ENCODE results near the gene FZD1.

DNA sequence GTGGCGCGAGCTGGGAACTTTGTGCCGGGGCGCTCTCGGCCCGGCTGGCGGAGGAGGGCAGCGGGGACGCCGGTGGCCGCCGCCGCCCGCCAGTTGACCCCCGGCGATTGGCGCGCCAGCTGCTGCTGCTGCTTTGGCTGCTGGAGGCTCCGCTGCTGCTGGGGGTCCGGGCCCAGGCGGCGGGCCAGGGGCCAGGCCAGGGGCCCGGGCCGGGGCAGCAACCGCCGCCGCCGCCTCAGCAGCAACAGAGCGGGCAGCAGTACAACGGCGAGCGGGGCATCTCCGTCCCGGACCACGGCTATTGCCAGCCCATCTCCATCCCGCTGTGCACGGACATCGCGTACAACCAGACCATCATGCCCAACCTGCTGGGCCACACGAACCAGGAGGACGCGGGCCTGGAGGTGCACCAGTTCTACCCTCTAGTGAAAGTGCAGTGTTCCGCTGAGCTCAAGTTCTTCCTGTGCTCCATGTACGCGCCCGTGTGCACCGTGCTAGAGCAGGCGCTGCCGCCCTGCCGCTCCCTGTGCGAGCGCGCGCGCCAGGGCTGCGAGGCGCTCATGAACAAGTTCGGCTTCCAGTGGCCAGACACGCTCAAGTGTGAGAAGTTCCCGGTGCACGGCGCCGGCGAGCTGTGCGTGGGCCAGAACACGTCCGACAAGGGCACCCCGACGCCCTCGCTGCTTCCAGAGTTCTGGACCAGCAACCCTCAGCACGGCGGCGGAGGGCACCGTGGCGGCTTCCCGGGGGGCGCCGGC, 870 bp downstream of the FZD1 start:
- TF ChIP-seq CTCF (IDR thresholded peaks at IDR 0.05 in 8 of 11, conservative IDR thresholded peaks at IDR 0.05 in 3 of 11) (no peak), POLR2AphosphoS5 (IDR thresholded peaks at IDR 0.05) (peak in 2 of 3 donors; percentile 41 to 42), POLR2A (IDR thresholded peaks at IDR 0.05) (no peak)
